Activated CD4-positive, alpha-beta T cell treated with anti-CD3 and anti-CD28 coated beads, Interleukin-2, Interleukin-4, amounts not matched to agents 100 ng/mL and 50 ng/mL, durations not matched to agents 16 hours and 8 hours (primary cell): ENCODE results near the gene MGAM2.
"Not testable (repeated sequence)": the region's sequence is repeated elsewhere in the genome, so short reads cannot be mapped to it uniquely, and the experiment has no call there.

Experiments used
- DNase-seq: peaks from one replicate; pipeline ENCODE4 v3.0.0-alpha.2; 2020; ENCODE audit warnings: low spot score

The MGAM2 gene

GRCh38 chr7:142111499-142111898 is at the start of gene MGAM2:
Gene MGAM2 (plus strand): TSS chr7:142111718. CDS start chr7:142116874, 5,156 bp downstream.
- no peak for DNase-seq

- no peak for DNase-seq
Observed at GRCh38 chr7:142063551-142064442, 47.7 kb upstream of the MGAM2 start.

- DNase-seq, result no peak
Observed at GRCh38 chr7:142066536-142066935, 45.0 kb upstream of the MGAM2 start.

- DNase-seq, result no peak
Observed at GRCh38 chr7:142077762-142078161, 33.8 kb upstream of the MGAM2 start.

- DNase-seq, result no peak
Observed at GRCh38 chr7:142083605-142084004, 27.9 kb upstream of the MGAM2 start.

- DNase-seq, result no peak
Observed at GRCh38 chr7:142085428-142085827, 26.1 kb upstream of the MGAM2 start.

- DNase-seq, result no peak
Observed at GRCh38 chr7:142088022-142088714, 23.4 kb upstream of the MGAM2 start.

- DNase-seq, result no peak
Observed at GRCh38 chr7:142089035-142089434, 22.5 kb upstream of the MGAM2 start.

GRCh38 chr7:142091961-142092360 is 19.6 kb upstream of the MGAM2 start:
- DNase-seq, result no peak

- no peak for DNase-seq
Observed at GRCh38 chr7:142094861-142095260, 16.7 kb upstream of the MGAM2 start.

- DNase-seq, result no peak
Observed at GRCh38 chr7:142097571-142097970, 13.9 kb upstream of the MGAM2 start.

- no peak for DNase-seq
Observed at GRCh38 chr7:142098004-142098403, 13.5 kb upstream of the MGAM2 start.

- DNase-seq, result not testable (repeated sequence)
Observed at GRCh38 chr7:142099347-142099746, 12.2 kb upstream of the MGAM2 start.

- DNase-seq, result no peak
Observed at GRCh38 chr7:142100634-142101033, 10.9 kb upstream of the MGAM2 start.

GRCh38 chr7:142101794-142102193 is 9.7 kb upstream of the MGAM2 start:
- not testable (repeated sequence) for DNase-seq

GRCh38 chr7:142104550-142105527 is 6.7 kb upstream of the MGAM2 start:
- DNase-seq, result no peak

- DNase-seq, result no peak
Observed at GRCh38 chr7:142108728-142109505, 2.6 kb upstream of the MGAM2 start.

- no peak for DNase-seq
Observed at GRCh38 chr7:142110098-142110497, 1.4 kb upstream of the MGAM2 start.

GRCh38 chr7:142110638-142111037 is 880 bp upstream of the MGAM2 start:
- DNase-seq, result no peak

GRCh38 chr7:142112086-142112485 is 568 bp downstream of the MGAM2 start:
- DNase-seq, result no peak

- no peak for DNase-seq
Observed at GRCh38 chr7:142114207-142114606, 2.7 kb downstream of the MGAM2 start.
